Activated T-helper 2 cell treated with anti-CD3 and anti-CD28 coated beads, Interferon-gamma antibody, Interleukin-2, Interleukin-4, amounts not matched to agents 10 μg/mL and 5 μg/mL and 100 μg/mL, durations not matched to agents 14 hours and 24 hours and 36 hours (primary cell): ENCODE data around the gene GIGYF2. TPM values are rescaled to one million over a fixed set of nuclear protein-coding genes. Genes with fewer than 3 reads are reported as not detected.

ENCODE experiments used
- DNase-seq: peaks from one replicate; pipeline ENCODE4 v3.0.0; 2021; ENCODE audit warnings: low spot score
- H3K27ac Mint-ChIP-seq: one replicate; pipeline ENCODE4 v1.8.0; 2021; ENCODE audit warnings: mixed read lengths
- H3K27me3 Mint-ChIP-seq: one replicate; pipeline ENCODE4 v1.8.0; 2021; ENCODE audit warnings: low read depth, mixed read lengths
- H3K36me3 Mint-ChIP-seq: one replicate; pipeline ENCODE4 v1.8.0; 2021; ENCODE audit warnings: low read depth, mixed read lengths
- H3K4me1 Mint-ChIP-seq: one replicate; pipeline ENCODE4 v1.8.0; 2021; ENCODE audit warnings: low read depth, mixed read lengths
- H3K4me3 Mint-ChIP-seq: one replicate; pipeline ENCODE4 v1.8.0; 2021; ENCODE audit warnings: low read depth, mild to moderate bottlenecking, moderate library complexity, mixed read lengths
- H3K9me3 Mint-ChIP-seq: one replicate; pipeline ENCODE4 v1.8.0; 2021; ENCODE audit warnings: mixed read lengths
- intact Hi-C: fragments of 100-400 bp; cut with micrococcal nuclease; formaldehyde crosslinking; loops from one replicate; pipeline ENCODE4 v1.15.1; 2023
- total RNA-seq: library from RNA; stranded (reverse); gene quantifications from 2 replicates; pipeline ENCODE4 v1.2.3, GENCODE V29; 2022

The GIGYF2 gene
- total RNA-seq, 1 donor from 2014 or later: 64.7 TPM

DNA sequence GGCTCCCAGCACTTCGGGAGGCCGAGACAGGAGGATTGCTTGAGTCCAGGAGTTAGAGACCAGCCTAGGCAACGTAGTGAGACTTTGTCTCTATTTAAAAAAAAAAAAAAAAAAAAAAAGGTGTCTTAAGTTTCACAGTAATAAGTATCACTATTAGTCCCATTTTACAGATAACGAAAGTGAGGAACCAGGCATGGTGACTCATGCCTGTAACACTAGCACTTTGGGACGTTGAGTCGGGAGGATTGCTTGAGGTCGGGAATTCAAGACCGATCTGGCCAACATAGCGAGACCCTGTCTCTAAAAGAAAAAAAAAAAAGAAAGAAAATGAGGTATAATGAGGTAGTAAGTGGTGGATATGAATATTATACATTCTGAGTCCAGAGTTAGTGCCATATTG is 76.7 kb downstream of the GIGYF2 start:
- peaks cover 53% of the 10 kb centered on the region for H3K36me3 Mint-ChIP-seq
- H3K27me3 Mint-ChIP-seq: no peaks in the 10 kb centered on the region
- intact Hi-C loops: no loop called here
- peaks cover 31% of the 10 kb centered on the region for H3K4me1 Mint-ChIP-seq
- no peaks in the 10 kb centered on the region for H3K9me3 Mint-ChIP-seq
- DNase-seq: no peak
- H3K27ac Mint-ChIP-seq: no peak overlapping the region
- no peak overlapping the region for H3K4me3 Mint-ChIP-seq

DNA sequence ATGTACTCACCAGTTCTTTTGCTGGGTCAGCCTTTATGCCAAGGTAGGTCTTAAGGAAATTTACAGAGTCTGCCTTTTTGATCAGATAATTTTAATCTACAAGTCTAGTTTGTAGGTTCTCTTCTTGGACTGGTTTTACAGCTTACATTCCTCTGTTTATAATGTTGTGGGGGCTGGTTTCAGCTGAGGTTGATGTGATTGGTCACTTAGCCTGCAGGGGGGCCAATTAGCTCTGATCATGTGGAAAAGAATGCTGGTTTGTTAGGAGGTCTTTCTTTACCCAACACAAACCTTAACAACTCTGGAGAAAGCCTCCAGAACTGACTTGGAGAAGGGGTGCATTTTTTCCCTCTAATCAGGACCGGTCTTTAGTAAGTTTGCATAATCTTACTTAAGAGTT is 79.3 kb downstream of the GIGYF2 start, which contains the start of gene KCNJ13:
Gene KCNJ13 (minus strand): TSS at position 131 of the 400 bp plus-strand sequence. CDS start 5,203 bp downstream, outside the sequence.
- Mint-ChIP-seq H3K27me3 (no peaks in the 10 kb centered on the region), H3K27ac (no peak within 1 kb of the TSS), H3K4me1 (peaks cover 26% of the 10 kb centered on the region), H3K36me3 (peaks cover 37% of the 10 kb centered on the region), H3K9me3 (no peaks in the 10 kb centered on the region), H3K4me3 (no peak within 1 kb of the TSS)
- DNase-seq: no peak
- intact Hi-C loops: no loop called here

DNA sequence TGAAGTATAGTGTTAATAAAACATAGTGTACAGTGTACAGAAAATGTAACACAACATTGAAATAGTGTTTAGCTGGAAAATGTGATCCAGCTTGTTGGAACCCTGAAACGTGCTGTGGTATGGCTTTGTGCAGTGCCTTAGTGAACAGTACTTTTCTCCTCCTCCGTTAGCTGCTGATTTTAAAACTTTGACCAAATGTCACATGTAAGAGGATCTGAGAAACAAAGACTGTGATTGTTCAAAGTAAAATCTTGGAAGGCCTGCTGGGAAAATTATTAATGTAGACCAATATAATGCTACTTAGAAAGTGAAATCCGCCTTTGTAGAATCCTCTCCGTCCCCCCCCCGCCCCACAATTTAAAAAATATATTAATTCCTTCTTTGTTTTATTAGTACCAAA is 80.1 kb downstream of the GIGYF2 start:
- DNase-seq: no peak
- H3K4me1 Mint-ChIP-seq: peaks cover 25% of the 10 kb centered on the region
- H3K9me3 Mint-ChIP-seq: no peaks in the 10 kb centered on the region
- peaks cover 39% of the 10 kb centered on the region for H3K36me3 Mint-ChIP-seq
- no peaks in the 10 kb centered on the region for H3K27me3 Mint-ChIP-seq
- no peak overlapping the region for H3K27ac Mint-ChIP-seq
- intact Hi-C loops: no loop called here
- H3K4me3 Mint-ChIP-seq: no peak overlapping the region

DNA sequence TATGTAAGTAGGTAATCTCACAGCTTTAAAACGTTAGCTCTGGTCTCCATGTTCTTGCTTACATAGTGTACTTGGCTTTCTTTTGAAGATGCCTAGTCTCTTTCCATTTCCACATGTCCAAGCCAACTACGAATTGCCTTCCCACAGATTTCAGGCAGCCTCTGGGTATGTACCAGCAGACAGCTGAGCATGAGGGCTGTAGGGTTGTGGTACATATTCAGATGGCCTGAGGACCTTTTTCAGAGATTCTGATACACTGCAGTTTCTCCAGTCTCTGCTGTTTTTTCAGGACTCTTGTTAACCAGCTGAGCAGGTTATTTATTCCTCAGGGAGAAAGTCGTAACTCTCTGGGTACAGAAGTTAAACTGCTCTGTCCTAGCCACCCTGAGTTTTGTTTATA is 82.3 kb downstream of the GIGYF2 start:
- H3K27ac Mint-ChIP-seq: no peak overlapping the region
- H3K4me3 Mint-ChIP-seq: no peak overlapping the region
- H3K4me1 Mint-ChIP-seq: peaks cover 17% of the 10 kb centered on the region
- no peaks in the 10 kb centered on the region for H3K27me3 Mint-ChIP-seq
- intact Hi-C loops: no loop called here
- no peaks in the 10 kb centered on the region for H3K9me3 Mint-ChIP-seq
- peaks cover 41% of the 10 kb centered on the region for H3K36me3 Mint-ChIP-seq
- no peak for DNase-seq

DNA sequence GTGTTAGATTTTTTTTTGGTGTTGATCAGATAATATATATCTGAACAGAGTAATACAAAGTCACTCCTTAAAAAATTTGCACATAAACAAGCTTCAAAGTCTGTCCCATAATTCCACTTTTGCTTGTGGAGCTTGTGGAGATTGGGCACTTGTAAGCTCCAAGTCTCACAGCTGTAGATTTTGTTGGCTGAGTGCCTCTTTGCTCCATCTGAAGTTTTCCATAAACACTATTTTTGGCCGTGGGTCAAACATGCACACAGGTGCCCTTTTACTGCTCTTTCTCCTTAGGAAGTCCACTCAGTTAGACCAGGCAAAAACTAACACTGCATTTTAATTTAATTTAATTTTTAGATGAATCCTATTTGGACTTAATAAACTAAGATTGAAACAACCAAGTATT is 82.8 kb downstream of the GIGYF2 start:
- Mint-ChIP-seq H3K27ac (no peak overlapping the region), H3K36me3 (peaks cover 41% of the 10 kb centered on the region), H3K27me3 (no peaks in the 10 kb centered on the region), H3K4me1 (peaks cover 15% of the 10 kb centered on the region), H3K9me3 (no peaks in the 10 kb centered on the region), H3K4me3 (no peak overlapping the region)
- intact Hi-C loops: no loop called here
- DNase-seq: no peak

DNA sequence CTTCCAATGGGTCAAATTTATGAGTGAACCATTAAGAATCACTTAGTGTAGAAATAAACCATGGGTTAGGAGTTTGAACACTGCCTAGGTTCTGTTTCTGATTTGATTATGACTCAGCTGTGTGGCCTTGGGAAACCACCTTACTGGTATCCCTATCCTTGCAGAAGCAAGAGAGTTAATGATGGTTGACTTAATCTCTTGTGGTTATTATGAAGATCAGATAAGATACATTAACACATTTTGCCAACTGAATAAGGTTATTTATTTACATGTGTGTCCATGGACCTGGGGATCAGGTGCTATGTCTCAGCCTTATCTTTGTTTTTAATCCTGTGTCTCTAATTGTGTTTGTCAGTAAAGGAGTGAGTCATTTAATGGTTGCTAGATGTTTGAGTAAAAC is 84.6 kb downstream of the GIGYF2 start:
- no peaks in the 10 kb centered on the region for H3K9me3 Mint-ChIP-seq
- H3K36me3 Mint-ChIP-seq: peaks cover 50% of the 10 kb centered on the region
- peak; percentile 20 for DNase-seq
- intact Hi-C loops: loop anchor here (1.0 kb wide), 1 partner anchor 57 kb away; no protein-coding TSS in a partner anchor
- no peaks in the 10 kb centered on the region for H3K27me3 Mint-ChIP-seq
- peak overlapping the region; percentile 78 for H3K27ac Mint-ChIP-seq
- H3K4me1 Mint-ChIP-seq: peaks cover 13% of the 10 kb centered on the region
- no peak overlapping the region for H3K4me3 Mint-ChIP-seq

DNA sequence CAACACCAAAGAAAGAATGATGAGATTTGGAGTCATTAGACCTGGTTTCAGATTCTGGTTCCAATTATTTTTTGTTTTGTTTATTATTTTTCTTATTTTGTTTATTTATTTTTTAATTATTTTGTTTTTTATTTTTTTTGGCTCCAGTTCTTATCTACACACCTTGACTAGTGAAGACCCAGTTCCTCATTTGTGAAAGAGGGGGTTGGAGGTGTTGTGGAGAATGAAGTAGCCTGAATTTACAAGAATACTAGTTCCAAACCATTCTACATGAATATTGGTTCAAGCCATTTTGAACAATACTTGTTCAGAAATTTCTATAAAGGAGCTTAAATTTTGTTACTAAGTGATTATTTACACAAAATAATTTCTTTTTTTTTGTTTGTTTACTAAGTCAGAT is 86.1 kb downstream of the GIGYF2 start:
- H3K4me1 Mint-ChIP-seq: peaks cover 18% of the 10 kb centered on the region
- H3K4me3 Mint-ChIP-seq: no peak overlapping the region
- intact Hi-C loops: no loop called here
- no peak for DNase-seq
- no peak overlapping the region for H3K27ac Mint-ChIP-seq
- no peaks in the 10 kb centered on the region for H3K27me3 Mint-ChIP-seq
- H3K9me3 Mint-ChIP-seq: no peaks in the 10 kb centered on the region
- peaks cover 61% of the 10 kb centered on the region for H3K36me3 Mint-ChIP-seq

DNA sequence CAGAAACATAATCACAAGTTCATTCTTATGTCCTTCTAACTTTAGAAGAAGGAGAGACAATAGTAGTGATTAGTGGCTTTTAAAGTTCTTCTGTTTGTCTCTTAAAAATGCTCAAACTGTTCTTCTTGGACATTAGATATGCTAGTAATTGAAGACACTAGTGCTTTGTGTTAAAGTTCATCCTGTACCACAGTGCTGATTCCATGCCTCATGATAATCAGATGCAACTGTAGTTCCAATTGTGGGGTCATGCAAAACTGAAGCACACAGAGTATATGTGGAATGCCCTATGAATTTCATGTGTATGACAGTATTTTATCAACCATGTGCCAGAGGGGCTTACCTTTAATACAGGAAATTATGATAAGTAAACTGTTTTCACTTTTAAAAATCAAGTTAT is 90.7 kb downstream of the GIGYF2 start:
- Mint-ChIP-seq H3K36me3 (peaks cover 82% of the 10 kb centered on the region), H3K4me3 (no peak overlapping the region), H3K9me3 (no peaks in the 10 kb centered on the region), H3K27ac (no peak overlapping the region), H3K4me1 (peaks cover 8% of the 10 kb centered on the region), H3K27me3 (no peaks in the 10 kb centered on the region)
- no peak for DNase-seq
- intact Hi-C loops: no loop called here

DNA sequence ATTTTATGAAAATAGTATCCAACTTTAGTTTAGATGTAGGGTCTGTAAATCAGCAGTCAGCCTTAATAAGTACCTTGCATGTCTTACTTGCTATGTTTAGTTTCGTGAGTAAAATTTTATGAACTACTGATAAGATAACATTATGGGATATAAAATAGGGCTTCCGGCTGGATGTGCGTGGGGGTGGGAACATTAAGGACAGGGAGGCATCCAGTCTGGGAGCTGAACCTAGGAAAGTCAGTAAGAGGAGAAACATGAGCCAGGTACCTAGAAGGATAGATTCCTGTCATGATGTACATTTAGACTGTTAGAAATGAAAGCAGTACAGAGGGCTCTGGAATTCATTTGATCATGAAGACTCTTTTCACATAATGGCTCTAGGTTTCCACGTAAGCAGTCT is 92.0 kb downstream of the GIGYF2 start:
- Mint-ChIP-seq H3K4me1 (peaks cover 5% of the 10 kb centered on the region), H3K9me3 (no peaks in the 10 kb centered on the region), H3K27ac (no peak overlapping the region), H3K27me3 (no peaks in the 10 kb centered on the region), H3K4me3 (no peak overlapping the region), H3K36me3 (peaks cover 71% of the 10 kb centered on the region)
- intact Hi-C loops: no loop called here
- DNase-seq: no peak

DNA sequence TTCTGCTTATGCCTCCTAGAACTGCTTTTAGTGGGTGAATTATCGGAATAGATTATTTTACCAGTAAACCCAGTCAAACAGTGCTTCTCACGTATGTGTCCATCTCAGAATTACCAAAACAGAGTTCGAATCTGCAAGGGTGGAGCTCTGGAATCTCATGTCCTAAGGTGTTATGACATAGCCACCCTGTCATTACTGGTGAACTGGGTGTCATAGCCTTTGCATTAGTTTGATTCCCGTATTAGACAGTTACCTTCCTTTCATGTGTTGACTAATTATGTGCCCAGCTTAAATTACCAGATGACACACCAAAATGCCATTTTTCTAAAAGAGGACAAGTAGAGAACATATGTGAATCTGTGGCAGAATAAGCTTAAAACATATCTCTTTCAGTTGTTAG is 94.4 kb downstream of the GIGYF2 start:
- intact Hi-C loops: no loop called here
- peaks cover 5% of the 10 kb centered on the region for H3K4me1 Mint-ChIP-seq
- peaks cover 70% of the 10 kb centered on the region for H3K36me3 Mint-ChIP-seq
- no peaks in the 10 kb centered on the region for H3K9me3 Mint-ChIP-seq
- no peak overlapping the region for H3K27ac Mint-ChIP-seq
- no peak for DNase-seq
- H3K27me3 Mint-ChIP-seq: no peaks in the 10 kb centered on the region
- H3K4me3 Mint-ChIP-seq: no peak overlapping the region

DNA sequence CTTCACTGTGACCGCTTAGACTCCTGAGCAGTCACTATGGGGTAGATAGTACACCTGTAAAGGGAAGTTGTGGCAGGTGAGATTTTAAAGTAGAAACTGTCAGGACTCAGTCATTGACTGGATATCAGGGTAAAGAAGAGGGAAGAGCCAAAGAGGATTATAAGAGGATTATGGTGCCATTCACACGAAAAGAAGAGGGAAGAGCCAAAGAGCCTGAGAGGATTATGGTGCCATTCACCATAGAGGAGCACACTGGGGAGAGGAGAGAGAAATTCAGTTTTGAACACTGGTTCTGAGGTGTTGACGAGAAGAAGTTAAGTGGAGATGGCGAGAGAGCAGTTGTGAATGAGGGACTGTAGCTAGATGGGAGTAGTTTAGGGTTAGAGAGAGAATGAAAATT is 96.1 kb downstream of the GIGYF2 start:
- H3K9me3 Mint-ChIP-seq: no peaks in the 10 kb centered on the region
- peaks cover 1% of the 10 kb centered on the region for H3K4me1 Mint-ChIP-seq
- H3K36me3 Mint-ChIP-seq: peaks cover 68% of the 10 kb centered on the region
- no peak overlapping the region for H3K27ac Mint-ChIP-seq
- H3K4me3 Mint-ChIP-seq: no peak overlapping the region
- DNase-seq: no peak
- no peaks in the 10 kb centered on the region for H3K27me3 Mint-ChIP-seq
- intact Hi-C loops: no loop called here

DNA sequence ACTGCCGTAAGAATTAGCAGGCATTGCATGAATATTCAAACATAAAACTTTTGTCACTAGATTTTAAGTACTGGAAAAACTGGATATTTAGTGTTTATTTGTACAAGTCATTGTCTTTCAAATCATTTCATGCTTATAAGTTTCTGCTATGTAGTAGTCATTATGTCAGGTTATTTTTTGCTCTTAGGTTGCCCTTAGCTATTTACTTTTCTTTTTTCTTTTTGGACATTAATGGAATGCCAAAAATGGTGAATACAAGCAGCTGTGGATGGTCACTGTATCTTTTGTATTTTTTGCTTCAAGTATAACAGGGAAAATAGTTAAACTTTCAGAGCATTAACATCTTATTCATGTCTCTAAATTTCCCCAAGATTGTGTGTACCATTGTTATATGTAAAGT is 97.8 kb downstream of the GIGYF2 start:
- Mint-ChIP-seq H3K4me1 (no peaks in the 10 kb centered on the region), H3K36me3 (peaks cover 63% of the 10 kb centered on the region)

DNA sequence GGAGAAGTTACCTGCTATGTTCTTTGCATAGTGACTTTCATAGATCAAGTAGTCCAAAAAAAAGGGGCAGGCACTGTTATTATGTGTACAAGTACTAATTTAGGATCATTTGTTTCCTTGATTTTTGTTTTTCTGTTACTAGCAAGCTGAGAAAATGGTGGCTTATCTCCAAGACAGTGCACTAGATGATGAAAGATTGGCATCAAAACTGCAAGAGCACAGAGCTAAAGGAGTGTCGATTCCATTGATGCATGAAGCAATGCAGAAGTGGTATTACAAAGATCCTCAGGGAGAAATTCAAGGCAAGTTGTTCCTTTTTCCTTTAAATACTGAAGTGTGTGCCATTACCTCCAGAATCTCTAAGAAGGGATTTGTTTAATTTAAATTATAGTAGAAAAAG is 98.8 kb downstream of the GIGYF2 start:
- Mint-ChIP-seq H3K27ac (no peak overlapping the region), H3K4me1 (no peaks in the 10 kb centered on the region), H3K4me3 (no peak overlapping the region), H3K9me3 (no peaks in the 10 kb centered on the region), H3K36me3 (peaks cover 63% of the 10 kb centered on the region), H3K27me3 (no peaks in the 10 kb centered on the region)
- no peak for DNase-seq
- intact Hi-C loops: no loop called here

More for the DNA sequence above, 97.8 kb downstream of the GIGYF2 start:
- intact Hi-C loops: no loop called here
- Mint-ChIP-seq H3K9me3 (no peaks in the 10 kb centered on the region), H3K27ac (no peak overlapping the region), H3K4me3 (no peak overlapping the region), H3K27me3 (no peaks in the 10 kb centered on the region)
- DNase-seq: no peak

DNA sequence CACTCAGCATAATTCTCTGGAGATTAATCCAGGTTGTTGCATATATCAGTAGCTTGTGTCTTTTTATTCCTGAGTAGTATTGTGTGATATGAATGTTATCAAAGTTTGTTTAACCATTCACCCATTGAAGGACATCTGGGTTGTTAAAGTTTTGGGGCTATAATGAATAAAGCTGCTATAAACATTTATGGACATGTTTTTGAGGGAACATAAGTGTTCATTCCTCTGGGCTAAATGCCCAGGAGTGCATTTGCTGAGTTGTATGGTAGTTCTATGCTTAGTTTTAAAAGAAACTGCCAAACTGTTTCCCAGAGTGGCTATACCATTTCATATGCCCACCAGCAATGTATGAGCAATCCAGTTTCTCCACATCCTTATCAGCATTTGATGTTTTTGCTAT is 101.1 kb downstream of the GIGYF2 start:
- peaks cover 14% of the 10 kb centered on the region for H3K9me3 Mint-ChIP-seq
- H3K4me3 Mint-ChIP-seq: no peak overlapping the region
- no peak overlapping the region for H3K27ac Mint-ChIP-seq
- no peaks in the 10 kb centered on the region for H3K4me1 Mint-ChIP-seq
- H3K36me3 Mint-ChIP-seq: peaks cover 68% of the 10 kb centered on the region
- no peaks in the 10 kb centered on the region for H3K27me3 Mint-ChIP-seq
- intact Hi-C loops: no loop called here
- DNase-seq: no peak
